ACHN (cell line): ENCODE results near the gene TFF2.

ENCODE experiments used
- DNase-seq: peaks from one replicate; pipeline ENCODE4 v3.0.0-alpha.2; 2015
- in situ Hi-C: cut with HindIII; loops from 2 replicates; pipeline ENCODE4 v1.10.0; 2017; ENCODE audit warnings: low sequenced_read_pairs, low pct_ligation_motif_present, low pct_unique_long_range_greater_than_20kb

The TFF2 gene

DNA sequence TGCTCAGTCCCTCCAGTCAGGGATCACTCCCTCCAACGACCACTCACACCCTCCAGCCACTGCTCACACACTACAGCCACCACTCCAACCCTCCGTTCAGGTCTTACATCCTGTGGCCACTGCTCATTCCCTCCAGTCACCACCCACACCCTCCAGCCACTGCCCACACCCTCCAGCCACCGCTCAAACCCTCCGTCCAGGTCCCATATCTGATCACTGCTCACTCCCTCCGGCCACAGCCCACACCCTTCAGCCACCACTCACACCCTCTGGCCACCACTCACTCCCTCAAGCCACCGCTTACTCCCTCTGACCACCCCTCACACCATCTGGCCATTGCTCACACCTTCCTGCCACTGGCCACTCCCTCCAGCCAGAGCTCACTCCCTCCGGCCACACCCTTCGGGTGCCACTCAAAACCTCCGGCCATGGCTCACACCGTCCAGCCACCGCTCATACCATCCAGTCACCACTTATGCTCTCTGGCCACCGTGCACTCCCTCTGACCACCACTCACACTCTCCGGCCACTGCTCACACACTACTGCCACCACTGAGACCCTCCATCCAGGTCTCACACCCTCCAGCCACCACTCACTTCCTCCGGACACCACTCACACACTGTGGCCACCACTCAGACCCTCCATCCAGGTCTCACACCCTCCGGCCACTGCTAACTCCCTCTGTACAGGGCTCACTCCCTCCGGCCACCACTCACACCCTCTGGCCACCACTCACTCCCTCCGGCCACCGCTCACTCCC is 20.3 kb upstream of the TFF2 start:
- in situ Hi-C loops, result no loop called here
- DNase-seq, result no peak

DNA sequence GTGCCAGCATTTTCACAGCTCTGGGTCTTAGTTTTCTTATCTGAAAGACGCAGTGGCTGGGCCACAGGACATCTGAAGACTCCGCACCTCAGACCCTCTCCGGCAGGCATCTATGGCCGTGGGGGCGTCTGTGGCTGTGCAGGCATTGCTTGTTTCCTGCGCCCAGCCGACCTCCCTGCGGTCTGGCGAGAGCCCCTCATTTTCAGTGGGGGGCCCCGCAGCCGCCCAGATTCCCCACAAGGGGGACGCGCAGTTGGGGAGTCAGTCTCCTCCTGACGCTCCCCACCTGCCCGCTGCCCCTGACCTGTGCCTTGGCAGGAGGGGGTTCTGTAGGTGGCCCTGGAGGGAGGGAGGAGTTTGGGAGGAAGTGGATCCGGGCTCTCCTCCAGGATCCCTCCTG is 19.0 kb upstream of the TFF2 start:
- no peak for DNase-seq
- in situ Hi-C loops, result no loop called here

DNA sequence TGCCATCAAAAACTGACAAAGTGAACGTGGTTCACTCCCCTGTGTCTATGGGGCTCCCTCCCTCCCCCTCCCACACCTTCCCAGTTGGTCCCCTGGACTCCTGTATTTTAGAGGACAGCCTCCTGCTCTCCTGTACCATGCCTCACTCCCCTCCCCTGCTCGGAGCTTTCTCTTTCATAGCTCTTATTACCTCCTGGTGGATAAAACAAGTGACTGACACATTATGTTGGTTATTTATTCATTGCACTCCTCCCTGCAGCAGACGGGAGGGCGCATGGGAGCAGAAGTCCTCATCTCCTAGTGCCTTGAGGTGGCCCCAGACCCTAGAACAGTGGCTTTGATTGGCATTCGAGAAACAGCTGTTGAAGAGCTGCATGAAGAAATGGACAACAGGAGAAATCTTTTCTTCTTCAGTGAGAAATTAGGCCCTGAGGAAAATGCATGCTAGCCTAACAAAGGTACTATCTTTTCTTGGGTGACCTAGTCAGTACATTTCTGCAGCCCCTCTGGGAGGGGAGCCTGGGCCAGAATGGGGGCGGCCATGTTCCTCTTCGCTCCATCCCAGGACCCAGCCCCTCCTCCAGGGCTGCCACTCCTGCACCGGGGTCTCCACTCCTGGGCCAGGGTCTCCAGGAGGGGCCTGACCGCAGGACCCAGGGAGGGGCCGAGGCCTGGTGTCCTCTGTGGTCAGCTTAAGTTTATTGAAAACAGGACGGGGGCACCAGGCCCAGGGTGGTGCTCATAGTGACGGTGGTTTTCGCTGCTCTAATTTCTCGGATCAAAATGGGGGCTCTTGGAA is 16.8 kb upstream of the TFF2 start:
- no peak for DNase-seq

DNA sequence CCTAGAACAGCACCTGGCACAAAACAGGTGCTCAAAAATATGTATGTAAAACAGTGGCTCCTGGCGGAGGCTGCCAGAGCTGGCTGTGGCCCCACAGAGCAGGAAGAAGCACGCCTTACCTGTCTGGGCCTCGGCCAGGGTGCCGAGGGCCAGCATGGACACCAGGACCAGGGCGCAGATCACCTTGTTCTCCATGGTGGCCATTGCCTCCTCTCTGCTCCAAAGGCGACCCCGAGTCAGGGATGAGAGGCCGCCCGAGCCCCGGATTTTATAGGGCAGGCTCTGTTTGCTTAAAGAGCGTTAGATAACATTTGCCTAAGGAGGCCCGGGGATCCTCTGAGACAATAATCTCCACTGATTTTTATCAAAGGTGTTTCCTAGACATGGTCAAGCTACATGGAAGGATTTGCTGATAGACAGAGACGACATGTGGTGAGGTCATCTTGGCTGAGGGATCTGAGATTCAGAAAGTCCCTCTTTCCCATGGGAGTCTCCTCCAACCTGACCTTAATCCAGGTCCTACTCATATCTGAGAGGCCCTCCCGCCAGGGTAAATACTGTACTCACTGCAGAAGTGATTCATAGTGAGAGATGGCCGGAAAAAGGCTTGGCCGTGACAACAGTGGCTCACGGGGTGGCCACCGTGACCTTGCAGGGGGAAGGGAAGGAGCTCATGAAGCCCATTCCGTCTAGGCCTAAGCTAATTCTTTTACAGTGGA is 15.7 kb upstream of the TFF2 start, which contains the start of gene TFF1:
TSS of gene TFF1 (minus strand) at position 244 of the 719 bp plus-strand sequence. CDS start at position 204, 40 bp downstream.
- no peak for DNase-seq
- in situ Hi-C loops, result no loop called here

More for the DNA sequence above, 16.8 kb upstream of the TFF2 start:
- in situ Hi-C loops, result no loop called here

DNA sequence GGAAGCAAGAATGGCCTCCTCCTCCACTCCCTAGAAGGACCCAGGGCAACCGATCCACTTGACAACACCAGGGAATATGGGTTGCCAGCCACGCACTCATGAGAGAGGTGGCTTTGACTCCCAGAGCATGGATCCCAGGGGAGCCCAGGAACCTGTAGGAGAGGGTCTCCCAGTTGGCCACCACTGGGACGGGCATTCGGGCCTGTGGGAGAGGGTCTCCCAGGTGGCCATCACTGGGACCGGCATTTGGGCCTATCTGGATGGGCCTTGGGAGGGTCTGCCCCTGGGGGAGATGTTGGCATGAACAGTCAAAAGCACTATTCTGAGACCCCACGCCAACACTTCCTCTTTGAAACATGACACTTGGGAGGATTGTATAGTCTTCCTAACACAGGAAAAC is 15.0 kb upstream of the TFF2 start:
- no peak for DNase-seq
- in situ Hi-C loops, result no loop called here

DNA sequence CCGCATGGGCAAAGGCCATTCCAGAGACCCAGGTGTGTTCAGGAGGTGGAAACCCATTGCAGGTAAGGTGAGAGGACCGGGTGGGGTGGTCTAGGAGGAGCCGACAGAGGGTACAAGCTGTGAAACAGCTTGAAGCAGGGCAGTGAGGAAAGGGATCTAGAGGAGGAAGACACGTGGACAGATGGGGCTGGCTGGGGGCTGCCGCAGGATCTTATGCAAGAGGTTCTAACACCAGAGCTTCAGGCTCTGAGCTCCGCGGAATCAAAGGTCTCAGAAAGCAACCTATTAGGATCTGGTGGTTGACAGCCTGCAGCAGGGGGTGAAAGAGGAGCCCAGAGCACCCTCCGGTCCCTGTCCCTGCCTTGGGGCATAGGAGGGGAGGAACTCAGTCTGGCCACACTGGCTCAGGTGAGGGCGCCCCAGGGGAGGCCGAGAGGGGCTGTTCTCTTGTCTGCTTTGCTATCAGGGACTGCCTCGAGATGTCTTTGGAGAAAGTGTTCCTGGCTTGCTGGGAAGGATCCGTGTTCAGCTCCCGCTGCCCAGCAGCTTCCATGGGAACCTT is 13.6 kb upstream of the TFF2 start:
- in situ Hi-C loops, result no loop called here
- DNase-seq, result no peak

DNA sequence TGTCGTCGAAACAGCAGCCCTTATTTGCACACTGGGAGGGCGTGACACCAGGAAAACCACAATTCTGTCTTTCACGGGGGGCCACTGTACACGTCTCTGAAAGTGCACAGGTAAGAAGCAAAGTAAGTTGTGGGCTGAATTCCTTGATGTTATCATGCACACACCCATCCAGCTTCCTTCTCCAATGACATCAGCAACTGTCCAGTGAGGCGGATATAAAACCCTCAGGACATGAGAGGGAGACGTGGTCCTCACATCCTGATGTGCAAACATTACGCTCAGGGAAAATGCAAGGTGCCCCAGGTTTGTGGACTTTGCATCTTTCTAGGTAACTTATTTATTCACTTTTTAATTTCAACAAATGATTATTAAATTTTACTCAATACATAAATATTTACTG is 12.5 kb upstream of the TFF2 start:
- in situ Hi-C loops, result no loop called here
- no peak for DNase-seq

DNA sequence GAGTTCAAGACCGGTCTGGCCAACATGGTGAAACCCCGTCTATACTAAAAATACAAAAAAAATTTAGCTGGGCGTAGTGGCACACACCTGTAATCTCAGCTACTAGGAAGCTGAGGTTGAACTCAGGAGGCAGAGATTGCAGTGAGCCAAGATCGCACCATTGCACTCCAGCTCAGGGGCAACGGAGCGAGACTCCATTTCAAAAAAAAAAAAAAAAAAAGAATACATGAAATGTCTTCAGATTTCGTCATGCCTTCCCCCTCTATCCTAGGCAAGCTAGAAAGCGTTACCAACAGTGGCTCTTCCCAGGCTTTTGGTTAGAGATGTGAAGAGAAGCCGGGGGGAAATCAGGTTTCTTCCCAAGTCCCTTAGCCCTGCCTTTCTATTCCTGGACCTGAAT is 11.9 kb upstream of the TFF2 start:
- DNase-seq, result no peak
- in situ Hi-C loops, result no loop called here

DNA sequence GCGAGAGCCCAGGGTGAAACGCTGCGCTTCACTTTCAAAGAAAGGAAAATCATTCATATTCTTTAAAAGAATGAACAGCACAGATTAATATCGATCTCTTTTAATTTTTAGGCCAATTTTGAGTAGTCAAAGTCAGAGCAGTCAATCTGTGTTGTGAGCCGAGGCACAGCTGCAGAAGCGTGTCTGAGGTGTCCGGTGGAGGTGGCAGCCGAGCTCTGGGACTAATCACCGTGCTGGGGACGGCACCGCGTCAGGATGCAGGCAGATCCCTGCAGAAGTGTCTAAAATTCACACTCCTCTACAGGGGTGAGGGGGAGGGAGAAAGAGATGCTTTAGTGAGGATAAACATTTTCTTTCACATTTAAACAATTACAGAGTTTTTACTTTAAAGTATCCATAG is 11.4 kb upstream of the TFF2 start:
- DNase-seq, result no peak
- in situ Hi-C loops, result no loop called here

DNA sequence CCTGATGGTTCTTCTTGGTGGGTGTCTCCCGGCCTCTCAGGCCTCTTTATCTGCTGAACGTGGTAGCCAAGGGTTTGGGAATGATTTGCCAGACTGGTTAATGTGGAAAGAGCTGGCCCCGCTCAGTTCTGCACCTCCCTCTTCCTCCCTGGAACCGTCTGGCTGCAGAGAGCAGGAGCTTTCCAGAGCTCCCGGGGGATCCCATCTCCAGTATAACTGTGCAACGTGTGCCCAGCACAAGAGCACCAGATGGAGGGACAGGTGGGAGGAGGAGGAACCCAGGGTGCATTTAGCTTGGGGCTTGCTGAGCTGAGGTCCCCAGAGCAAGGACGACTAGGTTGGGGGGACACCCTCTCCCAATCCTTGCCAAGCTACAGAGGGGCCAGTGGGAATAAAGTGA is 10.5 kb upstream of the TFF2 start:
- in situ Hi-C loops, result no loop called here
- DNase-seq, result no peak

DNA sequence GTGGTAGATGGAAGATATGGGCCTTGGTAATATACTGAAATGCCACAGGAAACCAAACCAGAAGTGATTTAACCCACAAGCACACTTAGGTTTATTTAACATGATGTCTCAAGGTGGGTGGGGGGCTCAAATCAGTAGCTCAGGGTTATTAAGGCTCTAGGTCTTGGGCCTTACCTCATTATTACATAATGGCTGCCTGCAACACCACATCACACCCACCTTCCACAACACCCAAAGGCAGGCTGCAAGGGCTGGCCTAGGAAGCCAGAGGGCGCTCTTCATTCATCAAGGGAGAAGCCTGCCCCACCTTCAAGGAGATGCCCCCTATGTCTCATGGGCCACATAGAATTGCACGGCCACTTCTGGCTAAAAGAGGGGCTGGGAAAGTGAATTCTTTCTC is 9.5 kb upstream of the TFF2 start:
- in situ Hi-C loops, result no loop called here
- DNase-seq, result no peak

DNA sequence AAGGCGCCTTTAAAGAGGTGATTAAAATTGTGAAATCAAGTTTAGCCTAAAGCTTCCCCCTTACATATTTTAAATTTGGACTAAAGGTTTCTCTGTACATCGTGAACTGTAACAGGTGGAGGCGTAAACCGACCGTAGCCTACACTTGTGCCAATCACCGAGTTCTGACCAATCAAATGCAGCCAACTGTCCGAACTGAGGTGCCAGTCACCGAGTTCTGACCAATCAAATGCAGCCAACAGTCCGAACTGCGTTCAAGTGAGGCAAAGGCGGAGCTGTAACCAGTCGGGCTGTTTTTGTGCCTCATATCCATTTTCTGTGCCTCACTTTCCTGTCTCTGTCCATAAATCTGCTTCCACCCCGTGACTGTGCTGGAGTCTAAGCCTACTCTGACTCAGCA is 8.1 kb upstream of the TFF2 start:
- DNase-seq, result no peak
- in situ Hi-C loops, result no loop called here

DNA sequence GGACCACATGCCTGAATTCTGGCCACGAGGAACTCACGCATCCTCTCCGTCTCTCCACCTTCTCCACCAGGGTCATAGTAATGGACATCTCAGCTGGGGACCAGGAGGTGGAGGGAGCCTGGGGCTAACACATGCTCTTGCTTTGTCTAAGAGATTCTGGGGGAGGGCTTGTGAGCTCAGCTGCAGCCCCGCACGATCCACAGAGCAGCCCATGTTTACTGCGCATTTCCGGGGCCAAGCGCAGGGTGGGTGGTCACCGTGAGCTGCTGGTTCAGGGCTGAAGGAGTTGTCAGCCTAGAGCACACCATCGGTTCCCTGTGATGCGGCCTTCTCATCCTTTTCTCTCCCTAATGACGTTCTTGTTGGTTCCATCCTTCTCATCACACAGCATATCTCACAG is 7.5 kb upstream of the TFF2 start:
- no peak for DNase-seq
- in situ Hi-C loops, result no loop called here

DNA sequence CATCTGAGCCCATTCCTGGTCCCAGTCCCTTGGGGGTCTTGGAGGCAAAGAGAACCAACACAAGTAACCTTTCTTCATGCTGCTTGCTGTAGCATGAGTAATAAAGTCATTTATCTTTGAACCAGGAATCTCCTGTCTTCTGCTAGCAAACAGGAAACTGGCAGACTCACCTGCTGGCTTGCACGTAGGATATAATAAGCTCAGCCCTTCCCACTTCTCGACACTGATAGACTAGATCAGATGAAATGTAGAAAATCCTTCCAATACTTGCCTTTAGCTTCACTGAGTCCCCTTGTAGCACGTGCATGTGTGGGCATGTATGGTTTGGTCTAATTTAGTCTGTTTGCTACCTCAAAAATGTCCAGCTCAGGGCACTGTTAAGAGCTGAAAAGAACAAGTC is 6.5 kb upstream of the TFF2 start:
- in situ Hi-C loops, result no loop called here
- no peak for DNase-seq

DNA sequence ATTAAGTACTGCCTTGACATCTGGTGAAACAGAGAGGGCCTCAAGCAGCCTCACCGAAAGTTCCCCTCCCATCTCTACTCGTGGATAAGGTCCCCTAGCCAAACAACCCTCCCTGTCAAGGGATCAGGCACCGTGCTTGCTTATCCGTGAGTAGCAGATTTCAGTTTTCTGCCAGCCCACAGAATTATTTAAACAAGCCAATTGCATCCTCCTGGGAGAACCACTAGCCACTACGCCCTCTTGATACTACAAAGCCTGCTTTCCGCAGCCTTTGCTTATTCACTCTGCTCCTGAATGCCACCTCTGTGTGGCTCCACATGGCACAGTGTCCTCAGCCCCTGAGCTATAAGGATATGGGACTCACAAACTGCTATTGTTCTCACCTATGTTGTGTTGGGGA is 5.9 kb upstream of the TFF2 start:
- DNase-seq, result no peak
- in situ Hi-C loops, result no loop called here

DNA sequence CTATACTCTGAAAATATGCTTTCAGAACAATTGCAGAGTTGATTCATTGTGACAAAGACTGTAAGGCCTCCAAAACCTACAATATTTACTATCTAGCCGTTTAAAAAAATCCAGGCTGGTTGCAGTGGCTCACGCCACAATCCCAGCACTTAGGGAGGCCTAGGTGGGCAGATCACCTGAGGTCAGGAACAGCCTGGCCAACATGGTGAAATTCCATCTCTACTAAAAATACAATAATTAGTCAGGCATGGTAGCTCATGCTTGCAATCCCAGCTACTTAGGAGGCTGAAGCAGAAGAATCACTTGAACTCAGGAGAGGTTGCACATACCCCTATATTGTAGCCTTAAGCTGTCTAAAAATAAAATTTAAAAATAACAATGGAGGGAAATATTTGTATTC is 5.3 kb upstream of the TFF2 start:
- in situ Hi-C loops, result no loop called here
- DNase-seq, result no peak

DNA sequence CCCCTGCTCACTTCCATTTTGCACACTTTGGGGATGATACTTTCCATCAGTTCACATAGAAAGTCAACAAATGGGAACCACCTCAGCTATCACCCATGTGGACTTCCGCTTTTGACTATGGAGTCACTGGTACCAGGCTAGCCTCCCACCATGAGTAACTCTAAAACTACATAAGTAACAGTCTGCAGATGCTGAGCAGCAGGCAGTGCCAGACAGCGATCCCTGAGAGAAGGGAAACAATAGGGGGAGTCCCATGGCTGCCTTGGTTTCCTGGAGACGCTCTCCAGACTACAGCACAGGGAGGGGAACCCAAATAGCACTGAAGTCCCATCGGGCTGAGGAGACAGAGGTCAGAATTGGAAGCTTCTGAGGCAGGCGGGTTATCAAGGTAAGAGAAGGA is 2.8 kb upstream of the TFF2 start:
- DNase-seq, result no peak
- in situ Hi-C loops, result no loop called here

DNA sequence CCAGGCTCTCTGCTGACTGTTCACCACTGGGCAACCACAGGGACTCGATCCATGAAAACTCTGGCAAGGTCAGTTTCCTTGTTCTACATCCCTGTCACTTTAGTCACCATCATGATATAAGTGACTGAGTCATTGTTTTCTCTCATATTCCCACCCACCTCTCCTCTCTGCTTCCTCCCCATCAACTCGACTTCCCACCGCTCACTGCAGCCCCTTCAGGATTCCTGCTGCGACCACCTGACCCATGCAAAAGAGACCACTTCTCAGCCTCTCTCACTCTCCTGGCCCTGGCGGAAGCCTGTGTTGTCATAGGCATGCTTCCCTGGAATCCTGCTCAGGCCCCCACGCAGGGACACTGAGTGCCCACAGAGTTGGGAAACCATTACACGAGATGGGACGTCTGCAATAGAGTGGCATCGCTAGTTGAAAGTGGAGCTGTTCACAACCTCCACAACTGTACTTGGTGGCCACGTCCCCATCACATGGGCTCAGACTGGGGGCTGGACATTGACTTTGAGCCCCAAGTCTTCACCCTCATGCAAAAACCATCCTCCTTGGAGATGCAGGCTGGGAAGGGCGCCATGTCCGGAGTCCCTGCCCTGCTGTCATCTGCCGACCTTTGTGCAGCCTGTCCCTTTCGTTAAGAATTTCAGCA is 1.8 kb upstream of the TFF2 start:
- in situ Hi-C loops, result no loop called here
- DNase-seq, result no peak
